GM12892 (cell line): ENCODE measurements around the gene SAP30L.

Experiments
- POLR2A ChIP-seq: IDR thresholded peaks from 2 replicates; pipeline ENCODE4 v1.6.1; 2011; ENCODE audit warnings: low read depth, low read length, control low read depth
- POLR2AphosphoS5 ChIP-seq: IDR thresholded peaks from 2 replicates; pipeline ENCODE4 v1.6.1; 2011; ENCODE audit warnings: low read depth, low read length, control low read depth
- TAF1 ChIP-seq: IDR thresholded peaks from 2 replicates; pipeline ENCODE4 v1.6.1; 2011; ENCODE audit warnings: low read depth, mild to moderate bottlenecking, control low read depth, low read length, borderline replicate concordance

GRCh38 chr5:154506049-154506715 is 60.4 kb downstream of the SAP30L start:
- TF ChIP-seq POLR2A = no peak
- TF ChIP-seq POLR2AphosphoS5 = no peak
- no peak for TF ChIP-seq TAF1
